Fibroblast of villous mesenchyme (primary cell): ENCODE data around the gene LAMA5. TPM values are rescaled to one million over a fixed set of nuclear protein-coding genes. Genes with fewer than 3 reads are reported as not detected.
A peak's percentile ranks its signal among the peaks of the same experiment; 100 is the strongest.

ENCODE experiments used
- DNase-seq: peaks from one replicate; pipeline ENCODE4 v3.0.0-alpha.2; 2010; ENCODE audit warnings: low read depth
- H3K4me3 ChIP-seq: 2 replicates; pipeline ENCODE4 v1.5.1; 2011; ENCODE audit warnings: low read depth, mild to moderate bottlenecking, low read length
- CTCF ChIP-seq: IDR thresholded peaks from 2 replicates; pipeline ENCODE4 v1.5.1; 2012; ENCODE audit warnings: low read depth, mild to moderate bottlenecking, low read length; ENCODE audit not compliant: insufficient read depth
- total RNA-seq: library from RNA; depleted of rRNA; stranded (reverse); fragments of >200 nt; gene quantifications from 2 replicates; pipeline ENCODE4 v1.2.3, GENCODE V29; 2012

The LAMA5 gene
- total RNA-seq, 1 donor: 55.3 TPM

GRCh38 chr20:62372042-62372993 lies 5.2 kb upstream of the LAMA5 start:
- TF ChIP-seq CTCF: no peak

GRCh38 chr20:62371588-62372041 lies 4.5 kb upstream of the LAMA5 start:
- TF ChIP-seq CTCF: no peak
- no peak overlapping the region for H3K4me3 ChIP-seq
- no peak for DNase-seq

More at GRCh38 chr20:62372042-62372993, 5.2 kb upstream of the LAMA5 start:
- DNase-seq: no peak
- H3K4me3 ChIP-seq: no peak overlapping the region

GRCh38 chr20:62370807-62371587 lies 3.9 kb upstream of the LAMA5 start:
- no peak for DNase-seq
- TF ChIP-seq CTCF: no peak
- no peak overlapping the region for H3K4me3 ChIP-seq

GRCh38 chr20:62370115-62370806 lies 3.1 kb upstream of the LAMA5 start:
- no peak overlapping the region for H3K4me3 ChIP-seq
- peak; percentile 91 for DNase-seq
- no peak for TF ChIP-seq CTCF

GRCh38 chr20:62369815-62370114 lies 2.7 kb upstream of the LAMA5 start:
- no peak for DNase-seq
- no peak overlapping the region for H3K4me3 ChIP-seq
- TF ChIP-seq CTCF: no peak

- TF ChIP-seq CTCF: peak; percentile 33
- peak overlapping the region; percentile 33 for H3K4me3 ChIP-seq
- DNase-seq: peak; percentile 73
These were observed 2.1 kb upstream of the LAMA5 start for GRCh38 chr20:62368976-62369814.
